Trophoblast cell (in vitro differentiated cells and primary cell): Measurements from ENCODE around the gene IER5L.
A peak's percentile ranks its signal among the peaks of the same experiment; 100 is the strongest.

Experiments
- DNase-seq, 2 donors: peaks; one replicate each; pipeline ENCODE4 v3.0.0-alpha.2; 2016
- H2AFZ ChIP-seq: 2 replicates; pipeline ENCODE4 v1.6.1; 2013; ENCODE audit warnings: low read length, moderate library complexity, mild to moderate bottlenecking; ENCODE audit not compliant: insufficient read depth, poor library complexity
- H2AK5ac ChIP-seq: 2 replicates; pipeline ENCODE4 v1.6.1; 2013; ENCODE audit warnings: mild to moderate bottlenecking, low read length
- H2BK120ac ChIP-seq: 2 replicates; pipeline ENCODE4 v1.6.1; 2013; ENCODE audit warnings: low read length, mild to moderate bottlenecking, moderate library complexity; ENCODE audit not compliant: insufficient read depth, poor library complexity
- H2BK12ac ChIP-seq: 2 replicates; pipeline ENCODE4 v1.6.1; 2013; ENCODE audit warnings: mild to moderate bottlenecking, low read length, moderate library complexity
- H2BK5ac ChIP-seq: 2 replicates; pipeline ENCODE4 v1.6.1; 2013; ENCODE audit warnings: low read length, low read depth, moderate library complexity, mild to moderate bottlenecking; ENCODE audit not compliant: poor library complexity
- H3K14ac ChIP-seq: 2 replicates; pipeline ENCODE4 v1.6.1; 2013; ENCODE audit warnings: mild to moderate bottlenecking, low read length
- H3K18ac ChIP-seq: 2 replicates; pipeline ENCODE4 v1.6.1; 2013; ENCODE audit warnings: mild to moderate bottlenecking, low read length
- H3K23ac ChIP-seq: 2 replicates; pipeline ENCODE4 v1.6.1; 2013; ENCODE audit warnings: low read length
- H3K27ac ChIP-seq: 2 replicates; pipeline ENCODE4 v1.5.1; 2013; ENCODE audit warnings: low read depth, mild to moderate bottlenecking, inconsistent platforms, low read length, moderate library complexity
- H3K27me3 ChIP-seq: 2 replicates; pipeline ENCODE4 v1.6.1; 2013; ENCODE audit warnings: inconsistent platforms, mild to moderate bottlenecking, low read length, moderate library complexity; ENCODE audit not compliant: insufficient read depth
- H3K36me3 ChIP-seq, 2 experiments: 1 replicate in 1 of 2; 2 replicates in 1 of 2; pipeline ENCODE4 v1.6.1; 2013; ENCODE audit warnings: low read length in 2 of 2, mild to moderate bottlenecking in 2 of 2, moderate library complexity in 1 of 2; ENCODE audit not compliant: insufficient read depth in 2 of 2, control insufficient read depth in 1 of 2
- H3K4ac ChIP-seq: 2 replicates; pipeline ENCODE4 v1.6.1; 2013; ENCODE audit warnings: low read depth, mild to moderate bottlenecking, low read length, moderate library complexity
- H3K4me1 ChIP-seq, 2 experiments: 1 replicate in 1 of 2; 2 replicates in 1 of 2; pipeline ENCODE4 v1.6.1; 2013; ENCODE audit warnings: low read length in 2 of 2, mild to moderate bottlenecking in 2 of 2, moderate library complexity in 1 of 2; ENCODE audit not compliant: insufficient read depth in 2 of 2, control insufficient read depth in 1 of 2
- H3K4me2 ChIP-seq: 2 replicates; pipeline ENCODE4 v1.6.1; 2013; ENCODE audit warnings: inconsistent platforms, mild to moderate bottlenecking, low read length, moderate library complexity
- H3K4me3 ChIP-seq: 2 replicates; pipeline ENCODE4 v1.5.1; 2013; ENCODE audit warnings: mild to moderate bottlenecking, low read depth, low read length, inconsistent platforms
- H3K79me1 ChIP-seq: one replicate; pipeline ENCODE4 v1.6.1; 2013; ENCODE audit warnings: low read length
- H3K79me2 ChIP-seq: 2 replicates; pipeline ENCODE4 v1.6.1; 2013; ENCODE audit warnings: low read length, mild to moderate bottlenecking; ENCODE audit not compliant: control insufficient read depth, insufficient read depth, poor library complexity
- H3K9ac ChIP-seq: 2 replicates; pipeline ENCODE4 v1.6.1; 2013; ENCODE audit warnings: mild to moderate bottlenecking, low read length
- H3K9me3 ChIP-seq: 2 replicates; pipeline ENCODE4 v1.6.1; 2013; ENCODE audit warnings: low read depth, mild to moderate bottlenecking, control low read depth, inconsistent platforms, low read length; ENCODE audit not compliant: insufficient read depth
- H4K12ac ChIP-seq: 2 replicates; pipeline ENCODE4 v1.6.1; 2013; ENCODE audit warnings: low read depth, mild to moderate bottlenecking, low read length, moderate library complexity
- H4K8ac ChIP-seq: 2 replicates; pipeline ENCODE4 v1.6.1; 2013; ENCODE audit warnings: low read depth, mild to moderate bottlenecking, low read length, moderate library complexity
- H4K91ac ChIP-seq: one replicate; pipeline ENCODE4 v1.6.1; 2013; ENCODE audit warnings: low read depth, mild to moderate bottlenecking, low read length, moderate library complexity
- WGBS: extraction: QIAGEN DNeasy Blood & Tissue Kit; methylation state at CpG from one replicate; pipeline ENCODE4 v1.1.7; 2013; ENCODE audit warnings: missing lambda C conversion rate; ENCODE audit not compliant: insufficient read length, insufficient coverage; ENCODE audit errors: extremely low coverage; 5-methylcytosine and 5-hydroxymethylcytosine counted together

The IER5L gene

DNA sequence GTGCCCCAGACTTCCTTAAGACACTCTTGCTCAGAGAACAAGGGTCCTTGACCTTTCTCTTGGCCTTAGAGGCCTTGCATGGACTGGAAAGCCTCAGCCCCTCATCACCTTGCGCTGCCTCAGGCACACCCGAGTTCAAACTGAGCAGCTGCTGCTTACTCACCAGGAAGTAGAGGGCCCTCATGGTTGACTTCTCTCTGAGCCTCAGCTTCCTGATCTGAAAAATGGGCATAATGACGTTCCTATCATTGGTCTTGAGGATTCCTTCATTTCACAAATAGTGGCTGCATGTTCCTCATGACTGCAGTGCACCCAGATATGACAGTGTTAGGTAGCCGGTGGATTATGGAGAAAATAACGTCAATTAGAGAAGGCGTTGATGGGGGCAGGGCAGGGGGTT lies 28.6 kb downstream of the IER5L start:
- Histone ChIP-seq H3K4me1 (peaks cover 25 to 36% of the 10 kb centered on the region in 2 experiments), H3K14ac (no peak overlapping the region), H4K8ac (no peak overlapping the region), H3K79me2 (peaks cover 15% of the 10 kb centered on the region), H2BK120ac (no peak overlapping the region), H4K91ac (no peak overlapping the region), H4K12ac (no peak overlapping the region), H2BK12ac (no peak overlapping the region), H3K79me1 (peaks cover 29% of the 10 kb centered on the region), H3K27me3 (no peaks in the 10 kb centered on the region), H3K9me3 (no peaks in the 10 kb centered on the region), H3K4ac (no peak overlapping the region), H3K23ac (no peak overlapping the region), H3K4me3 (no peak overlapping the region), H2AFZ (no peak overlapping the region), H3K9ac (no peak overlapping the region), H3K36me3 (peaks cover 50 to 52% of the 10 kb centered on the region in 2 experiments), H2AK5ac (no peak overlapping the region), H3K27ac (no peak overlapping the region), H2BK5ac (no peak overlapping the region), H3K18ac (peak overlapping the region; percentile 17), H3K4me2 (no peak overlapping the region)
- no CpG with 5 or more reads among the region's 6 CpGs for WGBS
- DNase-seq, result no peak

DNA sequence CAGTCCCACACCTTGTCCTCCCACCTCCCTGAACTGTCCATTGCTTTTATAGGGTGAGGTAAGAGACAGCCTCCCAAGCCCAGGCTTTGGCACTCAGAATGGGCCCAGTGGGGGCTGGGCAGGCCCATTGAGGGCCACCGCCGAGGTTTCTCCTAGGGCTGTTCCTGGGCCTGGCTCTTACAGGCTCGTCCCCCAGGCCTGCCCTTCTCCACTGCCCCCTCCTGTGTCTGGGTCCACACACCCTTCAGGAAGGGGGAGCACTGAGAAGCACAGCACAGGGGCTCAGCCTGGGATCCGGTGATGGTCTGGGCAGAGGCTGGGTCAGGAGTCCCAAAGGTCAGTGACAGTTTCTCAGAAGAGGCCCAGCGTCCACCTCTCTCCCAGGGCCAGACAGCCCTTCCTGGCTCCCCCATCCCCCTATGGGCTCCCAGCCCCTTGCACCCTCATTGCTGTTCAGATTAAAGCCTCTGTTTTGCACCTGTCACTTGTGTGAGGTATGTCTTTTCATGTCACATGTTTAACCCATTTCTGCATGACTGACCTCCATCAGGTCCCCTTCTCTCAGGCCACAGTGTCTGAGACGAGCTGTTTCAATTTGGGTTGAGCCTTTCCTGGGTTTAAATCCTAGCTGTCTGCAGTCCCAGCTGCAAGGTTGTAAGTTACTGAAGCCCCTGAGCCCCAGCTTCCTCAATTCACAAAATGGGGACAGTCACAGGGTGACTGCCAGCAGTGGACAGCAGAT lies 29.4 kb downstream of the IER5L start:
- Histone ChIP-seq H3K23ac (no peak overlapping the region), H3K18ac (no peak overlapping the region), H3K27me3 (no peaks in the 10 kb centered on the region), H2AK5ac (no peak overlapping the region), H3K4me3 (no peak overlapping the region), H3K9me3 (no peaks in the 10 kb centered on the region), H3K14ac (no peak overlapping the region), H3K79me1 (peaks cover 36% of the 10 kb centered on the region), H2BK12ac (no peak overlapping the region), H3K27ac (no peak overlapping the region), H4K8ac (no peak overlapping the region), H2BK120ac (no peak overlapping the region), H3K4me2 (no peak overlapping the region), H3K9ac (no peak overlapping the region), H4K12ac (no peak overlapping the region), H3K4ac (no peak overlapping the region), H3K79me2 (peaks cover 15% of the 10 kb centered on the region), H2BK5ac (no peak overlapping the region), H2AFZ (no peak overlapping the region), H3K4me1 (peaks cover 30 to 42% of the 10 kb centered on the region in 2 experiments), H4K91ac (peak overlapping the region; percentile 45), H3K36me3 (peaks cover 53 to 54% of the 10 kb centered on the region in 2 experiments)
- no CpG with 5 or more reads among the region's 6 CpGs for WGBS
- DNase-seq, result no peak

DNA sequence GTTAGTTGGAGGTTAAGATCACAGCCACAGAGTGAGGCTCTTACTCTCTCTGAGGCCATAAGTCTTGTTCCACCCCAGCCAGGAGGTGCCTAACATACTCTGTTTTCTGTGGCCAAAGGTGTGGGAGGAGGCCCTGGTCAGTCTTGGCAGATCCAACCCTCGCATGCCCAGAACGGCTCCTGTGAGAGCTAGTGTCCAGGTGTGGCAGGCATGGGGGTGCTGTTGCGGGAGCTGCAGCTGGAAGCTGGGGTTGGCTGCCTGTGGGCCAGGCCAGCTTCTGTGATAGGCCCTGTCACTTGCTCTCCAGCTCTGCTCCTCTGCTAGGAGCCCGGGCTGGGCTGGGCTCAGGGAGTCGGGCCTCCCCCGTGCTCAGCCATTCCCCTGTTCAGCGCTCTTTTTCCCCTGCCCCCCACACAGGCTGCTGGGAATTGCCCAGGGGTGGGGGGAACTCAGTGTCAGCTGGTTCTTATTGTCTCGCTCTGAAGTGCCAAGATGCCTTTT lies 31.6 kb downstream of the IER5L start:
- Histone ChIP-seq H3K36me3 (peaks cover 46 to 51% of the 10 kb centered on the region in 2 experiments), H3K4me3 (no peak overlapping the region), H4K12ac (peak overlapping the region; percentile 76), H4K8ac (peak overlapping the region; percentile 83), H3K79me2 (peaks cover 21% of the 10 kb centered on the region), H2BK5ac (peak overlapping the region; percentile 87), H3K4ac (peak overlapping the region; percentile 72), H3K9me3 (no peaks in the 10 kb centered on the region), H3K27ac (peak overlapping the region; percentile 98), H2AFZ (peak overlapping the region; percentile 41), H3K4me1 (peaks cover 48 to 60% of the 10 kb centered on the region in 2 experiments), H3K23ac (no peak overlapping the region), H2BK12ac (peak overlapping the region; percentile 73), H3K79me1 (peaks cover 50% of the 10 kb centered on the region), H2AK5ac (peak overlapping the region; percentile 92), H2BK120ac (peak overlapping the region; percentile 98), H4K91ac (peak overlapping the region; percentile 97), H3K14ac (peak overlapping the region; percentile 93), H3K18ac (peak overlapping the region; percentile 96), H3K9ac (peak overlapping the region; percentile 9), H3K4me2 (peak overlapping the region; percentile 6), H3K27me3 (no peaks in the 10 kb centered on the region)
- no peak for DNase-seq
- no CpG with 5 or more reads among the region's 8 CpGs for WGBS

DNA sequence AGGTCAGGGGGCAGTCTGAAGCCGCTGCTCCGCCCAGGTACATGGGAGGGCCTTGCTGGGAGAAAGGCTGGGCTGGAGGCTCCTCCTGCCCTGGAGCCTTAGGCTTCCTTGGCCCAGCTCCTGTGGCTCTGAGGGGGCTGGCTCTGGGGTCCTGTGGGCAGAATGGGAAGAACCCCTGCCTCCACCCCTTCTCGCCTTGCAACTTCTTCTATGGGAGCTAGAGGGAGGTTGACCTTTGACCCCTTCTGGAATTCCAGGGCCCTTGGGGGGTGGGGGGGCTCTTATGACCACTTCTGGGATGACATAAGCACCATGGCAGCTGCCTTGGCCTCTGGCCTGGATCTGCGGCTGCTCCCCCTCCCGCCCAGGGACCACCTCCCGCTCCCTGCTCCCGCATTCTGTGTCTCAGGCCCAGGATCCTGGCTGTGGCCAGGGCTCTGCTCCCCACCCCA lies 32.2 kb downstream of the IER5L start:
- Histone ChIP-seq H3K23ac (no peak overlapping the region), H3K9me3 (no peaks in the 10 kb centered on the region), H2AFZ (peak overlapping the region; percentile 41), H3K79me1 (peaks cover 56% of the 10 kb centered on the region), H3K4ac (peak overlapping the region; percentile 76), H3K4me1 (peaks cover 54 to 66% of the 10 kb centered on the region in 2 experiments), H4K12ac (peak overlapping the region; percentile 76), H4K8ac (peak overlapping the region; percentile 83), H3K79me2 (peaks cover 27% of the 10 kb centered on the region), H3K4me3 (no peak overlapping the region), H2BK5ac (peak overlapping the region; percentile 87), H3K27me3 (no peaks in the 10 kb centered on the region), H3K14ac (peak overlapping the region; percentile 93), H3K9ac (peak overlapping the region; percentile 4), H2BK12ac (peak overlapping the region; percentile 91), H3K18ac (peak overlapping the region; percentile 96), H2AK5ac (peak overlapping the region; percentile 92), H2BK120ac (peak overlapping the region; percentile 98), H3K27ac (peak overlapping the region; percentile 98), H4K91ac (peak overlapping the region; percentile 97), H3K36me3 (peaks cover 40 to 46% of the 10 kb centered on the region in 2 experiments), H3K4me2 (peak overlapping the region; percentile 10)
- DNase-seq, result no peak
- no CpG with 5 or more reads among the region's 7 CpGs for WGBS
